Activated gamma-delta T cell treated with Interleukin-2 at 50 U/mL for 16 hours (primary cell): ENCODE measurements around the gene AHNAK2.
"Not testable (repeated sequence)": the region's sequence is repeated elsewhere in the genome, so short reads cannot be mapped to it uniquely, and the experiment has no call there.

ENCODE experiments used
- DNase-seq: peaks from one replicate; pipeline ENCODE4 v3.0.0-alpha.2; 2020

Gene AHNAK2

GRCh38 chr14:104894331-104895206 lies 83.6 kb downstream of the AHNAK2 start:
- DNase-seq: no peak

DNA sequence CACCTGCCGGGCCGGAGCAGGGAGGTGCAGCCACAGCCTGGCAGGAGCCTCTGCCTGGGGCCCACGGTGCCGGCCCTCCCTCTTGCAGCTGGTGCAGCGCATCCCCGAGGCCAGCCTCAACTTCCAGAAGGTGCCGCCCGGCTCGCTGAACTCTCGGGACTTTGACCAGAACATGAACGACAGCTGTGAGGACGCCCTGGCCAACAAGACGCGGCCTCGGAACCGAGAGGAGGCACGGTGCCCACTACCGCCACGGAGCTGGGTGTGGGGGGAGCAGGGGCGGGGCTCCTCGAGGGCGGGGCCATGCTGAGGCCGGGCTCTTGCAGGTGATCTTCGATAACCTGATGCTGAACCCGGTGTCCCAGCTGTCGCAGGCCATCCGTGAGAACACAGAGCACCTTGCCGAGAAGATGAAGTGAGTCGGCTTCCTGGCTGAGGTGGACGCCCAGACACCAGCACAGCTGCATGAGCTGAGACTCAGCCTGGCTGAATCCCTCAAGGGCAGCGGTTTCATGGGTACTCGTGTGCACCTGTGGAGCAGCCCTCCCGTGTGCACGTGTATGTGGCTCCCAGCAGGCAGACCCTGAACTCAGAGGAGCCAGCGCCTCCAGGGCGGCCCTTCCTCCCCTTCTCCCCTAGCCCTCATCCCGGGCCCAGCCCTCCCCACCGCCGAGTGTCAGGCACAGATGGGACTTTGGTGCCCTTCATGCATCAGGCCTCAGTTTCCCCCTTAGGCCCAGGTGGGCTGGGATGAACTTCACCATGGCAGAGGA lies 84.6 kb downstream of the AHNAK2 start:
- no peak for DNase-seq

- no peak for DNase-seq
These were observed 85.4 kb downstream of the AHNAK2 start for GRCh38 chr14:104892531-104893434.

GRCh38 chr14:104891664-104892530 lies 86.3 kb downstream of the AHNAK2 start:
- no peak for DNase-seq

- no peak for DNase-seq
These were observed 87.0 kb downstream of the AHNAK2 start for GRCh38 chr14:104891121-104891551.

GRCh38 chr14:104890292-104890691 lies 87.9 kb downstream of the AHNAK2 start:
- DNase-seq: not testable (repeated sequence)

GRCh38 chr14:104889375-104889757 lies 88.8 kb downstream of the AHNAK2 start:
- no peak for DNase-seq

GRCh38 chr14:104888489-104889374 lies 89.4 kb downstream of the AHNAK2 start:
- peak; percentile 2 for DNase-seq

GRCh38 chr14:104887623-104888488 lies 90.3 kb downstream of the AHNAK2 start:
- peak; percentile 2 for DNase-seq
